GM23338 (cell line): ENCODE data around the gene GALNT16. TPM values are rescaled to one million over a fixed set of nuclear protein-coding genes. Genes with fewer than 3 reads are reported as not detected.

Experiments
- ATAC-seq: fragments of 200-7000 bp; cut with Tn5 transposase; 3 replicates; pipeline ENCODE4 v1.9.1; 2020
- DNase-seq: peaks from one replicate; pipeline ENCODE4 v3.0.0-alpha.2; 2015; ENCODE audit warnings: low spot score
- H2AFZ ChIP-seq: fragments of 200-600 bp; sonication (generic); 2 replicates; pipeline ENCODE4 v1.8.0; 2016; ENCODE audit warnings: antibody characterized with exemption, mild to moderate bottlenecking, moderate library complexity
- H3F3A ChIP-seq: fragments of 200-600 bp; sonication (generic); replicated peaks from 2 replicates; pipeline ENCODE4 v1.8.0; 2017; ENCODE audit warnings: antibody characterized with exemption, mixed run types, low read depth
- H3K27ac ChIP-seq: fragments of 200-600 bp; sonication (generic); 2 replicates; pipeline ENCODE4 v1.6.1; 2016; ENCODE audit warnings: low read depth
- H3K27me3 ChIP-seq: fragments of 200-600 bp; sonication (generic); 2 replicates; pipeline ENCODE4 v1.8.0; 2016; ENCODE audit warnings: mild to moderate bottlenecking, mixed run types, moderate library complexity; ENCODE audit not compliant: insufficient read depth
- H3K36me3 ChIP-seq: fragments of 200-600 bp; sonication (generic); 2 replicates; pipeline ENCODE4 v1.8.0; 2016; ENCODE audit warnings: mild to moderate bottlenecking; ENCODE audit not compliant: insufficient read depth
- H3K4me1 ChIP-seq: fragments of 200-600 bp; sonication (generic); 2 replicates; pipeline ENCODE4 v1.8.0; 2016; ENCODE audit warnings: mild to moderate bottlenecking, moderate library complexity; ENCODE audit not compliant: insufficient read depth
- H3K4me2 ChIP-seq: fragments of 200-600 bp; sonication (generic); 2 replicates; pipeline ENCODE4 v1.7.1; 2017; ENCODE audit warnings: mixed run types
- H3K4me3 ChIP-seq: fragments of 200-600 bp; sonication (generic); 2 replicates; pipeline ENCODE4 v1.6.1; 2016; ENCODE audit warnings: mixed run types
- H3K79me2 ChIP-seq: fragments of 200-600 bp; sonication (generic); replicated peaks from 2 replicates; pipeline ENCODE4 v1.8.0; 2017; ENCODE audit warnings: mild to moderate bottlenecking; ENCODE audit not compliant: insufficient read depth
- H3K9me2 ChIP-seq: fragments of 200-600 bp; sonication (generic); 2 replicates; pipeline ENCODE4 v1.8.0; 2017; ENCODE audit not compliant: insufficient read depth
- H4K20me1 ChIP-seq: fragments of 200-600 bp; sonication (generic); replicated peaks from 2 replicates; pipeline ENCODE4 v1.8.0; 2017; ENCODE audit warnings: mild to moderate bottlenecking; ENCODE audit not compliant: insufficient read depth
- H3K27ac Mint-ChIP-seq: 2 replicates; pipeline ENCODE4 v1.8.0; 2020; ENCODE audit warnings: inconsistent platforms, mild to moderate bottlenecking, moderate library complexity, mixed read lengths
- H3K27me3 Mint-ChIP-seq: 3 replicates; pipeline ENCODE4 v1.8.0; 2022; ENCODE audit warnings: low read depth, mild to moderate bottlenecking, moderate library complexity, mixed read lengths, inconsistent platforms; ENCODE audit not compliant: insufficient read depth, poor library complexity
- H3K36me3 Mint-ChIP-seq: 3 replicates; pipeline ENCODE4 v1.8.0; 2021; ENCODE audit warnings: low read depth, mild to moderate bottlenecking, inconsistent platforms, moderate library complexity, mixed read lengths
- H3K4me1 Mint-ChIP-seq: 3 replicates; pipeline ENCODE4 v1.8.0; 2020; ENCODE audit warnings: mild to moderate bottlenecking, inconsistent platforms, mixed read lengths
- H3K4me3 Mint-ChIP-seq: 3 replicates; pipeline ENCODE4 v1.8.0; 2021; ENCODE audit warnings: moderate library complexity, mild to moderate bottlenecking, inconsistent platforms, mixed read lengths
- H3K9me3 Mint-ChIP-seq: 3 replicates; pipeline ENCODE4 v1.8.0; 2020; ENCODE audit warnings: moderate library complexity, mild to moderate bottlenecking, inconsistent platforms, mixed read lengths
- CREB1 ChIP-seq: fragments of 250-450 bp; sonication (Bioruptor Pico); IDR thresholded peaks from 2 replicates; pipeline ENCODE4 v1.5.0; 2020; ENCODE audit warnings: low read depth, mild to moderate bottlenecking, moderate library complexity
- CTCF ChIP-seq, 2 experiments: fragments of 200-600 bp in 1 of 2; sonication (generic) in 1 of 2; conservative IDR thresholded peaks; 2 replicates each; pipeline versions ENCODE4 v1.5.1 to v1.6.1; 2016 to 2017; ENCODE audit warnings: antibody characterized with exemption in 2 of 2, low read depth in 2 of 2, mild to moderate bottlenecking in 2 of 2, moderate library complexity in 1 of 2
- ETS1 ChIP-seq: IDR thresholded peaks from 2 replicates; pipeline ENCODE4 v1.6.1; 2016; ENCODE audit warnings: antibody characterized with exemption
- EZH2 ChIP-seq: fragments of 200-600 bp; sonication (generic); IDR thresholded peaks from one replicate; pipeline ENCODE4 v1.8.0; 2017; ENCODE audit warnings: antibody characterized with exemption, mild to moderate bottlenecking, low read depth; ENCODE audit not compliant: unreplicated experiment
- EZH2phosphoT487 ChIP-seq: fragments of 200-600 bp; sonication (generic); IDR thresholded peaks from one replicate; pipeline ENCODE4 v1.8.1; 2018; ENCODE audit warnings: antibody characterized with exemption; ENCODE audit not compliant: unreplicated experiment
- JUNB ChIP-seq: IDR thresholded peaks from one replicate; pipeline ENCODE4 v1.6.1; 2016; ENCODE audit warnings: antibody characterized with exemption; ENCODE audit not compliant: unreplicated experiment
- POLR2AphosphoS5 ChIP-seq: IDR thresholded peaks from 2 replicates; pipeline ENCODE4 v1.6.1; 2016; ENCODE audit warnings: antibody characterized with exemption, low read depth
- REST ChIP-seq: IDR thresholded peaks from one replicate; pipeline ENCODE4 v1.6.1; 2018; ENCODE audit warnings: antibody characterized with exemption; ENCODE audit not compliant: unreplicated experiment
- ZNF331 ChIP-seq: fragments of 250-450 bp; sonication (Bioruptor Pico); IDR thresholded peaks from 2 replicates; pipeline ENCODE4 v1.5.0; 2020; ENCODE audit warnings: low read depth, mild to moderate bottlenecking, moderate library complexity
- polyA plus RNA-seq: library from polyadenylated mRNA; unstranded; fragments of >200 nt; fragmentation: Nextera tagmentation; extraction: Ambion mirVana; gene quantifications from 2 replicates; pipeline ENCODE4 v1.2.1, GENCODE V29; 2016
- total RNA-seq: library from RNA; depleted of rRNA; stranded (reverse); fragments of >200 nt; shearing (Covaris generic); gene quantifications from 2 replicates; pipeline ENCODE4 v1.2.3, GENCODE V29; 2014
- TF ChIP-seq, protein P1 (sequence below): fragments of 250-450 bp; sonication (Bioruptor Pico); IDR thresholded peaks from 2 replicates; pipeline ENCODE4 v1.5.0; 2020; ENCODE audit warnings: mild to moderate bottlenecking, moderate library complexity

GALNT16 gene
- total and polyA plus RNA-seq, 2 experiments from 2014 or later = 1.5 to 2.9 TPM

DNA sequence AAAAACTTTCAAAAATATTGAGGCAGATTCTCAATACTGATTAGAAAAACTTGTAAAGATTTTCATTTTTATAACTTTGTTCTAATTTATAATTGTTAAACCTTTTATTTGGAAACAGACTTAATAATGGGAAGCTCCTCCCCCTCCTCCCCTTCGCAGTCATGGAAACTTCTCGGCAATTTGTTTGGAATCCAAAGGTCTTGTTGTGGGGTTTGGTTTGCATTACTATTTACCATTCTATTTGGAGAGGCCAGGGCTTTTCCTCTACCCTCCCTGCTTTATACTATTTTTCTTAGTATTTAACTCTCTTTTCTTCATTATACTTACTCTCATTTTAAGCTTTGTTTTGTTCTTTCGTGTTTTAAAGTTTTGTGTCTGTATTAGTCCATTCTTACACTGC is 144.5 kb downstream of the GALNT16 start:
- ATAC-seq (no peak), DNase-seq (peak; percentile 11)
- Histone ChIP-seq H3K27me3 (no peaks in the 10 kb centered on the region), H3K4me2 (no peak overlapping the region), H3K36me3 (no peaks in the 10 kb centered on the region), H2AFZ (no peak overlapping the region), H3K4me1 (peaks cover 10% of the 10 kb centered on the region), H3F3A (no peaks in the 10 kb centered on the region), H3K9me2 (no peaks in the 10 kb centered on the region), H3K4me3 (no peak overlapping the region), H4K20me1 (no peaks in the 10 kb centered on the region; the same call in none of the 2 replicates), H3K79me2 (peaks cover 94% of the 10 kb centered on the region), H3K27ac (no peak overlapping the region)
- H3K36me3 Mint-ChIP-seq = no peaks in the 10 kb centered on the region
- H3K27me3 Mint-ChIP-seq = peaks cover 6% of the 10 kb centered on the region
- no peak overlapping the region for H3K27ac Mint-ChIP-seq
- H3K4me3 Mint-ChIP-seq = no peak overlapping the region
- H3K9me3 Mint-ChIP-seq = no peaks in the 10 kb centered on the region
- TF ChIP-seq JUNB = no peak
- peaks cover 15% of the 10 kb centered on the region for H3K4me1 Mint-ChIP-seq

GRCh38 chr14:69404883-69405282 is 144.9 kb downstream of the GALNT16 start:
- H3K9me3 Mint-ChIP-seq = no peaks in the 10 kb centered on the region
- Histone ChIP-seq H3K9me2 (no peaks in the 10 kb centered on the region), H3K27ac (no peak overlapping the region), H3K4me3 (no peak overlapping the region), H4K20me1 (no peaks in the 10 kb centered on the region; the same call in none of the 2 replicates), H3K4me1 (peaks cover 6% of the 10 kb centered on the region; the same call in 1 of the 2 replicates), H3F3A (no peaks in the 10 kb centered on the region), H2AFZ (no peak overlapping the region), H3K36me3 (no peaks in the 10 kb centered on the region), H3K79me2 (peaks cover 94% of the 10 kb centered on the region), H3K4me2 (no peak overlapping the region), H3K27me3 (no peaks in the 10 kb centered on the region)
- H3K36me3 Mint-ChIP-seq = no peaks in the 10 kb centered on the region
- H3K4me3 Mint-ChIP-seq = no peak overlapping the region
- DNase-seq = no peak
- H3K27ac Mint-ChIP-seq = no peak overlapping the region
- peaks cover 6% of the 10 kb centered on the region for H3K27me3 Mint-ChIP-seq
- H3K4me1 Mint-ChIP-seq = peaks cover 13% of the 10 kb centered on the region
- no peak for ATAC-seq
- TF ChIP-seq CTCF (conservative IDR thresholded peaks at IDR 0.05; ENCODE audit: low read depth in 2 of 2) (no peak), REST (no peak), JUNB (no peak), CREB1 (no peak), POLR2AphosphoS5 (no peak), EZH2 (no peak), EZH2phosphoT487 (no peak), ZNF331 (no peak), ETS1 (no peak)
- TF ChIP-seq, protein P1, sequence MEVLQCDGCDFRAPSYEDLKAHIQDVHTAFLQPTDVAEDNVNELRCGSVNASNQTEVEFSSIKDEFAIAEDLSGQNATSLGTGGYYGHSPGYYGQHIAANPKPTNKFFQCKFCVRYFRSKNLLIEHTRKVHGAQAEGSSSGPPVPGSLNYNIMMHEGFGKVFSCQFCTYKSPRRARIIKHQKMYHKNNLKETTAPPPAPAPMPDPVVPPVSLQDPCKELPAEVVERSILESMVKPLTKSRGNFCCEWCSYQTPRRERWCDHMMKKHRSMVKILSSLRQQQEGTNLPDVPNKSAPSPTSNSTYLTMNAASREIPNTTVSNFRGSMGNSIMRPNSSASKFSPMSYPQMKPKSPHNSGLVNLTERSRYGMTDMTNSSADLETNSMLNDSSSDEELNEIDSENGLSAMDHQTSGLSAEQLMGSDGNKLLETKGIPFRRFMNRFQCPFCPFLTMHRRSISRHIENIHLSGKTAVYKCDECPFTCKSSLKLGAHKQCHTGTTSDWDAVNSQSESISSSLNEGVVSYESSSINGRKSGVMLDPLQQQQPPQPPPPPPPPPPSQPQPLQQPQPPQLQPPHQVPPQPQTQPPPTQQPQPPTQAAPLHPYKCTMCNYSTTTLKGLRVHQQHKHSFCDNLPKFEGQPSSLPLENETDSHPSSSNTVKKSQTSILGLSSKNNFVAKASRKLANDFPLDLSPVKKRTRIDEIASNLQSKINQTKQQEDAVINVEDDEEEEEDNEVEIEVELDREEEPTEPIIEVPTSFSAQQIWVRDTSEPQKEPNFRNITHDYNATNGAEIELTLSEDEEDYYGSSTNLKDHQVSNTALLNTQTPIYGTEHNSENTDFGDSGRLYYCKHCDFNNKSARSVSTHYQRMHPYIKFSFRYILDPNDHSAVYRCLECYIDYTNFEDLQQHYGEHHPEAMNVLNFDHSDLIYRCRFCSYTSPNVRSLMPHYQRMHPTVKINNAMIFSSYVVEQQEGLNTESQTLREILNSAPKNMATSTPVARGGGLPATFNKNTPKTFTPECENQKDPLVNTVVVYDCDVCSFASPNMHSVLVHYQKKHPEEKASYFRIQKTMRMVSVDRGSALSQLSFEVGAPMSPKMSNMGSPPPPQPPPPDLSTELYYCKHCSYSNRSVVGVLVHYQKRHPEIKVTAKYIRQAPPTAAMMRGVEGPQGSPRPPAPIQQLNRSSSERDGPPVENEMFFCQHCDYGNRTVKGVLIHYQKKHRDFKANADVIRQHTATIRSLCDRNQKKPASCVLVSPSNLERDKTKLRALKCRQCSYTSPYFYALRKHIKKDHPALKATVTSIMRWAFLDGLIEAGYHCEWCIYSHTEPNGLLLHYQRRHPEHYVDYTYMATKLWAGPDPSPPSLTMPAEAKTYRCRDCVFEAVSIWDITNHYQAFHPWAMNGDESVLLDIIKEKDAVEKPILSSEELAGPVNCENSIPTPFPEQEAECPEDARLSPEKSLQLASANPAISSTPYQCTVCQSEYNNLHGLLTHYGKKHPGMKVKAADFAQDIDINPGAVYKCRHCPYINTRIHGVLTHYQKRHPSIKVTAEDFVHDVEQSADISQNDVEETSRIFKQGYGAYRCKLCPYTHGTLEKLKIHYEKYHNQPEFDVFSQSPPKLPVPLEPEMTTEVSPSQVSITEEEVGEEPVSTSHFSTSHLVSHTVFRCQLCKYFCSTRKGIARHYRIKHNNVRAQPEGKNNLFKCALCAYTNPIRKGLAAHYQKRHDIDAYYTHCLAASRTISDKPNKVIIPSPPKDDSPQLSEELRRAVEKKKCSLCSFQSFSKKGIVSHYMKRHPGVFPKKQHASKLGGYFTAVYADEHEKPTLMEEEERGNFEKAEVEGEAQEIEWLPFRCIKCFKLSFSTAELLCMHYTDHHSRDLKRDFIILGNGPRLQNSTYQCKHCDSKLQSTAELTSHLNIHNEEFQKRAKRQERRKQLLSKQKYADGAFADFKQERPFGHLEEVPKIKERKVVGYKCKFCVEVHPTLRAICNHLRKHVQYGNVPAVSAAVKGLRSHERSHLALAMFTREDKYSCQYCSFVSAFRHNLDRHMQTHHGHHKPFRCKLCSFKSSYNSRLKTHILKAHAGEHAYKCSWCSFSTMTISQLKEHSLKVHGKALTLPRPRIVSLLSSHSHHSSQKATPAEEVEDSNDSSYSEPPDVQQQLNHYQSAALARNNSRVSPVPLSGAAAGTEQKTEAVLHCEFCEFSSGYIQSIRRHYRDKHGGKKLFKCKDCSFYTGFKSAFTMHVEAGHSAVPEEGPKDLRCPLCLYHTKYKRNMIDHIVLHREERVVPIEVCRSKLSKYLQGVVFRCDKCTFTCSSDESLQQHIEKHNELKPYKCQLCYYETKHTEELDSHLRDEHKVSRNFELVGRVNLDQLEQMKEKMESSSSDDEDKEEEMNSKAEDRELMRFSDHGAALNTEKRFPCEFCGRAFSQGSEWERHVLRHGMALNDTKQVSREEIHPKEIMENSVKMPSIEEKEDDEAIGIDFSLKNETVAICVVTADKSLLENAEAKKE (CRISPR knock-in tag) = no peak
